AG10803 (cell line): ENCODE data around the gene XRN2.

Experiments used
- DNase-seq: peaks from one replicate; pipeline ENCODE4 v3.0.0; 2010; ENCODE audit warnings: low read depth
- H3K4me3 ChIP-seq: 2 replicates; pipeline ENCODE4 v1.5.1; 2011; ENCODE audit warnings: mild to moderate bottlenecking, low read length, control low read depth
- CTCF ChIP-seq: conservative IDR thresholded peaks from 2 replicates; pipeline ENCODE4 v1.5.1; 2011; ENCODE audit warnings: mild to moderate bottlenecking, low read length, control low read depth, inconsistent platforms

Gene XRN2

GRCh38 chr20:21266191-21266536 lies 37.0 kb upstream of the XRN2 start:
- no peak overlapping the region for H3K4me3 ChIP-seq
- DNase-seq, result no peak
- TF ChIP-seq CTCF, result no peak

- TF ChIP-seq CTCF, result no peak
- H3K4me3 ChIP-seq, result no peak overlapping the region
- DNase-seq, result no peak
Observed at GRCh38 chr20:21269772-21270171, 33.4 kb upstream of the XRN2 start.

GRCh38 chr20:21270806-21271205 lies 32.3 kb upstream of the XRN2 start:
- no peak overlapping the region for H3K4me3 ChIP-seq
- DNase-seq, result no peak
- TF ChIP-seq CTCF, result no peak

GRCh38 chr20:21272279-21272678 lies 30.9 kb upstream of the XRN2 start:
- H3K4me3 ChIP-seq, result no peak overlapping the region
- no peak for TF ChIP-seq CTCF
- DNase-seq, result peak; percentile 17

- H3K4me3 ChIP-seq, result no peak overlapping the region
- no peak for DNase-seq
Observed at GRCh38 chr20:21272679-21273078, 30.5 kb upstream of the XRN2 start.

GRCh38 chr20:21273755-21274386 lies 29.3 kb upstream of the XRN2 start:
- no peak overlapping the region for H3K4me3 ChIP-seq
- TF ChIP-seq CTCF, result no peak
- DNase-seq, result no peak

More at GRCh38 chr20:21272679-21273078, 30.5 kb upstream of the XRN2 start:
- TF ChIP-seq CTCF, result no peak

- H3K4me3 ChIP-seq, result no peak overlapping the region
- no peak for DNase-seq
- no peak for TF ChIP-seq CTCF
Observed at GRCh38 chr20:21278829-21279228, 24.3 kb upstream of the XRN2 start.
